HEK293T (cell line): ENCODE data around the gene CRYBA2.

ENCODE experiments used
- BHLHE40 ChIP-seq: fragments of 450-650 bp; IDR thresholded peaks from 2 replicates; pipeline ENCODE4 v1.6.1; 2016; ENCODE audit warnings: mild to moderate bottlenecking, moderate library complexity, borderline replicate concordance
- CTBP1 ChIP-seq: fragments of 450-650 bp; IDR thresholded peaks from 2 replicates; pipeline ENCODE4 v1.6.1; 2016; ENCODE audit warnings: borderline replicate concordance
- FOXK2 ChIP-seq: fragments of 450-650 bp; IDR thresholded peaks from 2 replicates; pipeline ENCODE4 v1.6.1; 2016; ENCODE audit warnings: mild to moderate bottlenecking
- FOXM1 ChIP-seq: fragments of 450-650 bp; IDR thresholded peaks from 2 replicates; pipeline ENCODE4 v1.6.1; 2017; ENCODE audit warnings: mild to moderate bottlenecking, borderline replicate concordance
- HDGF ChIP-seq: fragments of 450-650 bp; IDR thresholded peaks from 2 replicates; pipeline ENCODE4 v1.6.1; 2017; ENCODE audit warnings: antibody characterized with exemption, borderline replicate concordance
- L3MBTL2 ChIP-seq: fragments of 450-650 bp; conservative IDR thresholded peaks from 2 replicates; pipeline ENCODE4 v1.6.1; 2016; ENCODE audit warnings: mild to moderate bottlenecking
- NFRKB ChIP-seq: fragments of 450-650 bp; IDR thresholded peaks from 2 replicates; pipeline ENCODE4 v1.6.1; 2016; ENCODE audit warnings: mild to moderate bottlenecking, moderate library complexity
- SP1 ChIP-seq: fragments of 450-650 bp; IDR thresholded peaks from 2 replicates; pipeline ENCODE4 v1.6.1; 2017
- SUZ12 ChIP-seq: fragments of 450-650 bp; IDR thresholded peaks from 2 replicates; pipeline ENCODE4 v1.6.1; 2016; ENCODE audit warnings: mild to moderate bottlenecking

- TF ChIP-seq CTBP1: no peak
- TF ChIP-seq BHLHE40: no peak
- TF ChIP-seq FOXM1: no peak
- no peak for TF ChIP-seq FOXK2
- no peak for TF ChIP-seq HDGF
- TF ChIP-seq SP1: no peak
- no peak for TF ChIP-seq SUZ12
- TF ChIP-seq L3MBTL2: no peak
- no peak for TF ChIP-seq NFRKB
Observed at GRCh38 chr2:218980735-218981389, 12.4 kb downstream of the CRYBA2 start.
